NCI-H460 (cell line): ENCODE measurements around the gene LMX1A. TPM values are rescaled to one million over a fixed set of nuclear protein-coding genes. Genes with fewer than 3 reads are reported as not detected.

ENCODE experiments used
- DNase-seq: peaks from one replicate; pipeline ENCODE4 v3.0.0-alpha.2; 2016; ENCODE audit warnings: low read depth; ENCODE audit errors: extremely low read depth
- total RNA-seq: library from RNA; depleted of rRNA; stranded (reverse); fragments of >200 nt; shearing (Covaris generic); gene quantifications from 2 replicates; pipeline ENCODE4 v1.2.3, GENCODE V29; 2014

The LMX1A gene
- total RNA-seq, 1 experiment from 2014 or later = not detected

GRCh38 chr1:165281207-165281901 lies 75.2 kb downstream of the LMX1A start:
- no peak for DNase-seq

- DNase-seq = no peak
Observed at GRCh38 chr1:165279882-165280281, 76.6 kb downstream of the LMX1A start.

GRCh38 chr1:165276314-165276713 lies 80.2 kb downstream of the LMX1A start:
- no peak for DNase-seq

GRCh38 chr1:165265196-165265838 lies 91.2 kb downstream of the LMX1A start:
- DNase-seq = no peak

- no peak for DNase-seq
Observed at GRCh38 chr1:165259706-165260428, 96.6 kb downstream of the LMX1A start.

- DNase-seq = no peak
Observed at GRCh38 chr1:165259236-165259635, 97.3 kb downstream of the LMX1A start.

GRCh38 chr1:165257969-165258459 lies 98.5 kb downstream of the LMX1A start:
- peak; percentile 67 for DNase-seq

- DNase-seq = no peak
Observed at GRCh38 chr1:165254896-165255625, 101.5 kb downstream of the LMX1A start.

- no peak for DNase-seq
Observed at GRCh38 chr1:165254376-165254775, 102.1 kb downstream of the LMX1A start.

GRCh38 chr1:165253818-165254254 lies 102.7 kb downstream of the LMX1A start:
- DNase-seq = no peak

GRCh38 chr1:165248969-165249571 lies 107.4 kb downstream of the LMX1A start:
- no peak for DNase-seq

- DNase-seq = no peak
Observed at GRCh38 chr1:165241952-165242351, 114.6 kb downstream of the LMX1A start.

- DNase-seq = no peak
Observed at GRCh38 chr1:165241321-165241720, 115.2 kb downstream of the LMX1A start.

GRCh38 chr1:165240492-165240891 lies 116.0 kb downstream of the LMX1A start:
- DNase-seq = no peak

- DNase-seq = no peak
Observed at GRCh38 chr1:165239873-165240272, 116.6 kb downstream of the LMX1A start.

- no peak for DNase-seq
Observed at GRCh38 chr1:165235777-165236291, 120.7 kb downstream of the LMX1A start.

- no peak for DNase-seq
Observed at GRCh38 chr1:165235155-165235776, 121.2 kb downstream of the LMX1A start.

GRCh38 chr1:165234149-165234548 lies 122.4 kb downstream of the LMX1A start:
- no peak for DNase-seq

GRCh38 chr1:165228676-165229075 lies 127.8 kb downstream of the LMX1A start:
- DNase-seq = no peak
